Activated CD8-positive, alpha-beta memory T cell treated with anti-CD3 and anti-CD28 coated beads for 36 hours (primary cell): ENCODE measurements around the gene TMEM92. TPM values are rescaled to one million over a fixed set of nuclear protein-coding genes. Genes with fewer than 3 reads are reported as not detected.

Source experiments
- CTCF ChIA-PET: fragments of 350-600 bp; sonication (Branson Sonifier 250); formaldehyde crosslinking; loops from one replicate; lab custom pipeline; 2021; ENCODE audit warnings: antibody characterized with exemption; lab: Charles Lee
- POLR2A ChIA-PET: fragments of 350-600 bp; sonication (Branson Sonifier 250); formaldehyde crosslinking; loops from one replicate; lab custom pipeline; 2021; ENCODE audit warnings: antibody characterized with exemption; lab: Charles Lee
- total RNA-seq, 2 experiments: library from RNA; stranded (reverse); gene quantifications; one replicate each; pipeline ENCODE4 v1.2.3, GENCODE V29; 2021

The TMEM92 gene
- not detected for total RNA-seq

GRCh38 chr17:50274142-50274896, at the start of gene TMEM92:
TMEM92 (plus strand) TSS chr17:50274466; CDS start chr17:50274502, 36 bp downstream.
- POLR2A ChIA-PET: no interaction called here

GRCh38 chr17:50225701-50226240, 48.5 kb upstream of the TMEM92 start:
- ChIA-PET POLR2A (no interaction called here), CTCF (no interaction called here)

More at GRCh38 chr17:50274142-50274896, at the start of gene TMEM92:
- CTCF ChIA-PET: interaction anchor here (0.9 to 5.0 kb wide), 6 partner anchors 9 to 78 kb away, joined by 3 to 40 read pairs (median 8); partner anchors contain the start of gene COL1A1

GRCh38 chr17:50234581-50234980, 39.7 kb upstream of the TMEM92 start:
- CTCF ChIA-PET: no interaction called here
- POLR2A ChIA-PET: no interaction called here

- POLR2A ChIA-PET: no interaction called here
Observed at GRCh38 chr17:50237901-50238300, 36.4 kb upstream of the TMEM92 start.

GRCh38 chr17:50238601-50239280, 35.5 kb upstream of the TMEM92 start:
- ChIA-PET CTCF (no interaction called here), POLR2A (no interaction called here)

More at GRCh38 chr17:50237901-50238300, 36.4 kb upstream of the TMEM92 start:
- CTCF ChIA-PET: no interaction called here

GRCh38 chr17:50239937-50240336, 34.3 kb upstream of the TMEM92 start:
- POLR2A ChIA-PET: no interaction called here
- CTCF ChIA-PET: interaction anchor here (0.6 to 0.7 kb wide), 2 partner anchors 152 to 298 kb away, joined by 3 read pairs; no protein-coding TSS in a partner anchor

GRCh38 chr17:50240851-50241250, 33.4 kb upstream of the TMEM92 start:
- CTCF ChIA-PET: no interaction called here
- POLR2A ChIA-PET: no interaction called here

GRCh38 chr17:50241431-50241830, 32.8 kb upstream of the TMEM92 start:
- POLR2A ChIA-PET: no interaction called here

GRCh38 chr17:50244771-50245170, 29.5 kb upstream of the TMEM92 start:
- CTCF ChIA-PET: no interaction called here
- POLR2A ChIA-PET: no interaction called here

More at GRCh38 chr17:50241431-50241830, 32.8 kb upstream of the TMEM92 start:
- CTCF ChIA-PET: no interaction called here

- ChIA-PET CTCF (no interaction called here), POLR2A (no interaction called here)
Observed at GRCh38 chr17:50248255-50248654, 26.0 kb upstream of the TMEM92 start.

- ChIA-PET CTCF (interaction anchor here (0.6 to 1.3 kb wide), 3 partner anchors 19 to 180 kb away, joined by 3 to 4 read pairs (median 3); no protein-coding TSS in a partner anchor), POLR2A (no interaction called here)
Observed at GRCh38 chr17:50252781-50253180, 21.5 kb upstream of the TMEM92 start.

GRCh38 chr17:50255766-50256635, 18.3 kb upstream of the TMEM92 start:
- POLR2A ChIA-PET: no interaction called here
- CTCF ChIA-PET: interaction anchor here (1.7 kb wide), 1 partner anchor 13 kb away, joined by 5 read pairs; no protein-coding TSS in a partner anchor

GRCh38 chr17:50256826-50257618, 17.2 kb upstream of the TMEM92 start:
- POLR2A ChIA-PET: no interaction called here
- CTCF ChIA-PET: interaction anchor here (1.1 to 1.7 kb wide), 2 partner anchors 12 to 57 kb away, joined by 3 to 5 read pairs; no protein-coding TSS in a partner anchor

GRCh38 chr17:50257676-50258224, 16.5 kb upstream of the TMEM92 start:
- CTCF ChIA-PET: interaction anchor here (1.1 kb wide), 1 partner anchor 58 kb away, joined by 3 read pairs; no protein-coding TSS in a partner anchor
- POLR2A ChIA-PET: no interaction called here

- CTCF ChIA-PET: interaction anchor here (0.8 kb wide), 1 partner anchor 59 kb away, joined by 3 read pairs; no protein-coding TSS in a partner anchor
Observed at GRCh38 chr17:50258647-50259476, 15.4 kb upstream of the TMEM92 start.

GRCh38 chr17:50259477-50260324, 14.6 kb upstream of the TMEM92 start:
- ChIA-PET POLR2A (no interaction called here), CTCF (interaction anchor here (0.8 kb wide), 1 partner anchor 60 kb away, joined by 3 read pairs; no protein-coding TSS in a partner anchor)

More at GRCh38 chr17:50258647-50259476, 15.4 kb upstream of the TMEM92 start:
- POLR2A ChIA-PET: no interaction called here
